ENCODE results near the gene SLC34A3.

- TF ChIP-seq MYC (IDR thresholded peaks at IDR 0.05; ENCODE audit: borderline replicate concordance, low read length) (no peak), E2F6 (IDR thresholded peaks at IDR 0.05; ENCODE audit: borderline replicate concordance, low read depth) (no peak), HDAC2 (IDR thresholded peaks at IDR 0.05) (no peak), HOXA7 (CRISPR knock-in tag; IDR thresholded peaks at IDR 0.05) (no peak), JUN (IDR thresholded peaks at IDR 0.05) (no peak), CEBPB (IDR thresholded peaks at IDR 0.05) (no peak), PBX3 (IDR thresholded peaks at IDR 0.05) (no peak), CTCF (IDR thresholded peaks at IDR 0.05) (no peak), ELK1 (IDR thresholded peaks at IDR 0.05; ENCODE audit: low read depth, low read length) (no peak), BHLHE40 (IDR thresholded peaks at IDR 0.05; ENCODE audit: low read depth, low read length) (no peak), CBX2 (IDR thresholded peaks at IDR 0.05; ENCODE audit: borderline replicate concordance, low read depth) (no peak), PHF8 (IDR thresholded peaks at IDR 0.05; ENCODE audit: borderline replicate concordance, low read depth) (no peak), MAX (IDR thresholded peaks at IDR 0.05) (no peak), MAFK (IDR thresholded peaks at IDR 0.05; ENCODE audit: partially characterized antibody) (no peak)
Measured at GRCh38 chr9:137222190-137223077, 8.3 kb upstream of the SLC34A3 start, which contains the start of gene RNF208.
